GM20000 (cell line): ENCODE measurements around the gene RGSL1.

Experiments used
- DNase-seq: peaks from one replicate; pipeline ENCODE4 v3.0.0; 2012; ENCODE audit warnings: low spot score
- CTCF ChIP-seq: IDR thresholded peaks from 2 replicates; pipeline ENCODE4 v1.5.1; 2012; ENCODE audit warnings: mild to moderate bottlenecking, control low read depth; ENCODE audit errors: extremely low read depth, missing control alignments

The RGSL1 gene

GRCh38 chr1:182476625-182477024 is 26.7 kb downstream of the RGSL1 start:
- no peak for DNase-seq
- no peak for TF ChIP-seq CTCF

DNA sequence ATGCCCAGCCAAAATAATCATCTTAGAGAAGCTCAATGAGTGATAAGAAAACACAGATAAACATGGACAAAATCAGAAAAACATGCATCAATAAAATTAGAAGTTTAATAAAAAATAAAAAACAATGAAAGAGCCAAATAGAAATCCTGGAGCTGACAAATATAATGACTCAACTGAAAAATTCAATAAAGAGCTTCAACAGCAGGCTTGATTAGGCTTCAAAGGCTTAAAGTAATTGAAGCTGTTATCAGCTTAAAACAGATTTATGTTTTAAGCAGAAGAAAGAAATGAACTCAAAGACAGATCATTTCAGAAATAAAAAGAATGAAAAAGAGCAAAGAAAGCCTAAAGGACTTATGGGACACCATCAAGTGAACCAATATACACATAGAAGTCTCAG is 28.3 kb downstream of the RGSL1 start:
- TF ChIP-seq CTCF, result no peak
- DNase-seq, result no peak

- no peak for DNase-seq
Measured at GRCh38 chr1:182484067-182484466, 34.1 kb downstream of the RGSL1 start.

GRCh38 chr1:182484531-182485257 is 34.7 kb downstream of the RGSL1 start:
- DNase-seq, result peak; percentile 31
- peak; percentile 38 for TF ChIP-seq CTCF

More at GRCh38 chr1:182484067-182484466, 34.1 kb downstream of the RGSL1 start:
- no peak for TF ChIP-seq CTCF

DNA sequence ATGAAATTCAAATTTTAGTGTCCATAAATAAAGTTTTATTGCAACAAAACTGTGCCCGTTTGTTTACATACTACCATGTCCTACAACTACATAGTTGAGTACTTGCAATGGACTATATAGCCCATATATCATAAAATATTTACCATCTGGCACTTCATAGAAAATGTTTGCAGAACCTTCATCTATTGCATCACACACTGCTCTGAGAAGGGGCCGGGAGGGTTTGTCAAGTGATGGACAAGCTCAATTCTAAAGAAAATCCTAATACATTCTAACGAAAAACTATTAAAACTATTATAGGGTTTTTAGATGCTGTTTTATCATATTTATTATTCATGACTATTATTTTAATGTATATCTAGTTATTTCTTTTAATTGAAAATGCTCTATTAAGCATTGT is 35.9 kb downstream of the RGSL1 start:
- no peak for TF ChIP-seq CTCF
- no peak for DNase-seq

DNA sequence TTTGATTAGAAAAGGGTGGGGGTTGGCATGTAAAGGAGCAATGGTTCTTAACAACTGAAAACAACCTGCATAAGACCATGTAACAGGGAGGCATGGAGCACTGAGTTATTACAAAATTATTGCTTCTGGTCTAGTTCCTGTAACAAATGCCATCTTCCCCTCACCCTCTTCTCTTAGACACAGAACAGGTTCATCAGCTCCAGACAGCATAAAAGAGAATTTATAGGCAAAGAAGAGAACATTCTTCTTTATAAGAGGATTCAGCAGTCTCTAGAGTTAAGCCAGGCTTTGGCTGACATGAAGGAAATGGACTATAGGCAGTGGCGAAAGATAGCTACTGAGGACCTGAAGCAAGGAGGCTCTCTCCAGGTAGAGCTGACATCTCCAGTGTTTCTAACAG is 38.9 kb downstream of the RGSL1 start:
- TF ChIP-seq CTCF, result no peak
- no peak for DNase-seq

DNA sequence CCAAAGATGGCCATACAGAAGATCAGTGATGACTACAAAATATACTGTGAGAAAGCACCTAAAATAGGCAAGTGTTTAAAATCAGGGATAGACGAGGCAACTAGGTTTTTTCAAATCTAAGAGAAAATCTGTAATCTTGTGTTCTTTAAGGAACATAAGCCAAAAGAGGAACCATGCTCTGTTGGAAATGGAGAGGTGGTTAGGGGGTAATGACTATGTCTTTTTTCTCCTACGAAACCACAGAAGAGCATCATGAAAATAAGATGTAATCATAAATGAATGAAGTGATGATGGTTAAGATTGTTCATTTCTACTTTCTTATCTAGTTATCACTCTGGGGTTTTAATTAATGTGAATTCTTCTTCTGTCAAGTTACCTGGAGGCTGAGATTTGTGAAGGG is 43.1 kb downstream of the RGSL1 start:
- TF ChIP-seq CTCF, result no peak
- DNase-seq, result no peak
